ENCODE data around the gene FLNA.

DNA sequence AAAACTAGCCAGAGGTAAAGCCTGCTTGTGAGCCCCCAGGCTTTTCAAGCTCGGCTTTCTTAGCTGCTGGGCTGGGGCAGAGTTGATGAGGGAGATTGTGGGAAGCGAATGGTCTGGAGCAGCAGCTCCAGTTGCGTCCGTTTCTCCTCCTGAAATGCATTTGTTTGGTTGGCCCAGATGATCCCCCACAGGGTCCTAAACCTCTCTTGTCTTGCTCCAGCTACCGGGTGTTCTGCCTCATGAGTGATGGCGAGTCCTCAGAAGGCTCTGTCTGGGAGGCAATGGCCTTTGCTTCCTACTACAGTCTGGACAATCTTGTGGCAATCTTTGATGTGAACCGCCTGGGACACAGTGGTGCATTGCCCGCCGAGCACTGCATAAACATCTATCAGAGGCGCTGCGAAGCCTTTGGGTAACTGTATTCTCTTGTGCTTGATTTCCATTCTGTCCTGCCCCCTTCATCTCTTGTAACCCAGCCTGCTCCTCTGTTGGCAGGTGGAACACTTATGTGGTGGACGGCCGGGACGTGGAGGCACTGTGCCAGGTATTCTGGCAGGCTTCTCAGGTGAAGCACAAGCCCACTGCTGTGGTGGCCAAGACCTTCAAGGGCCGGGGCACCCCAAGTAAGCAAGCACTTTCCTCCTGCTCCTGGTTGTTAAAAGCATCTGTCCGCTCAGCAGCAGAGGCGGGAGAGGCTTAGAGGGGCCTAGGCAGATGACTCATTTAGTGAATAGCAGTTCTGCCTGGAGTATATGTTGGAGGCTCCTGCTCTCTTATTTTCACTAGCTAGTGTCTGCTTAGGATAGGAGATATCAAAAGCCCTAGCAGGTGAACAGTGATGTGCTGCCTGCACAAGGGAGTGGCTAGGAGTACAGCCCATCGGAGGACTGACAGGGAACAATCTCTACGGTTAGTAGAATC, 63.6 kb downstream of the FLNA start:
- TF ChIP-seq CTCF (IDR thresholded peaks at IDR 0.05) (no peak), POLR2AphosphoS5 (IDR thresholded peaks at IDR 0.05) (no peak)
